ENCODE data around the gene ECHS1.
"Not testable (repeated sequence)": the region's sequence is repeated elsewhere in the genome, so short reads cannot be mapped to it uniquely, and the experiment has no call there.

ECHS1 gene

GRCh38 chr10:133378251-133379096, 5.3 kb upstream of the ECHS1 start:
- DNase-seq (ENCODE audit: low spot score), result no peak

GRCh38 chr10:133377818-133378250, 4.7 kb upstream of the ECHS1 start:
- no peak for DNase-seq (ENCODE audit: low spot score)

- no peak for DNase-seq (ENCODE audit: low spot score)
Measured at GRCh38 chr10:133377025-133377817, 4.1 kb upstream of the ECHS1 start.

- not testable (repeated sequence) for DNase-seq (ENCODE audit: low spot score)
Measured at GRCh38 chr10:133376183-133376582, 3.0 kb upstream of the ECHS1 start.

GRCh38 chr10:133375357-133376115, 2.4 kb upstream of the ECHS1 start:
- DNase-seq (ENCODE audit: low spot score), result no peak

GRCh38 chr10:133372507-133372906, 647 bp downstream of the ECHS1 start:
- DNase-seq (ENCODE audit: low spot score), result no peak

GRCh38 chr10:133370030-133370786, 2.9 kb downstream of the ECHS1 start:
- DNase-seq (ENCODE audit: low spot score), result no peak

- DNase-seq (ENCODE audit: low spot score), result no peak
Measured at GRCh38 chr10:133368153-133368552, 5.0 kb downstream of the ECHS1 start.

- DNase-seq (ENCODE audit: low spot score), result not testable (repeated sequence)
Measured at GRCh38 chr10:133367461-133367860, 5.7 kb downstream of the ECHS1 start.

GRCh38 chr10:133366751-133367150, 6.4 kb downstream of the ECHS1 start:
- no peak for DNase-seq (ENCODE audit: low spot score)

GRCh38 chr10:133366130-133366478, 7.0 kb downstream of the ECHS1 start:
- no peak for DNase-seq (ENCODE audit: low spot score)

GRCh38 chr10:133365461-133366129, 7.6 kb downstream of the ECHS1 start:
- DNase-seq (ENCODE audit: low spot score), result no peak

GRCh38 chr10:133364645-133365431, 8.3 kb downstream of the ECHS1 start:
- DNase-seq (ENCODE audit: low spot score), result no peak

GRCh38 chr10:133362846-133363245, 10.3 kb downstream of the ECHS1 start:
- no peak for DNase-seq (ENCODE audit: low spot score)

GRCh38 chr10:133361773-133362441, 11.2 kb downstream of the ECHS1 start:
- DNase-seq (ENCODE audit: low spot score), result no peak

GRCh38 chr10:133361227-133361626, 11.9 kb downstream of the ECHS1 start:
- no peak for DNase-seq (ENCODE audit: low spot score)

GRCh38 chr10:133359972-133360610, 13.1 kb downstream of the ECHS1 start:
- DNase-seq (ENCODE audit: low spot score), result no peak

- no peak for DNase-seq (ENCODE audit: low spot score)
Measured at GRCh38 chr10:133359554-133359971, 13.6 kb downstream of the ECHS1 start.

- DNase-seq (ENCODE audit: low spot score), result no peak
Measured at GRCh38 chr10:133358925-133359310, 14.2 kb downstream of the ECHS1 start.
